ENCODE data around the gene THADA. TPM values are rescaled to one million over a fixed set of nuclear protein-coding genes. Genes with fewer than 3 reads are reported as not detected.

THADA gene
- total RNA-seq, 1 donor from 2014 or later: 40.4 TPM

DNA sequence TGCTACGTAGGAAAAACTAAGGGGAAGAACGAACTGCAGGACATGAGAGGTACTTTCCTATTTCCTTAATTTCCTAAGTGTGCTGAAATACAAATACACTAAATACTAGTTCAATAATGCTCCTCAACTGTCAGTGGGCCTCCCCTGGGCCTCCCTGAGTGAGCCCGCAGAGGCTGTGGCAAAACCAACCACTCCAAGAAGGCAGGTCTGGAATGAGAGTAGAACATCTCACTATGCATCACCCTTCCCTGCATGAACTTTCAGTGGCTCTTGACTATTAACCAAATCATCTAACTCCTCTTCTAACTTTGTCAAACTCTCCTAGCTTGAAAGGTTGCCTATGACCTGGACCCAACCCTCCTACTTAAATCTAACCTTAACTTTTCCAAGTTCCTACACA lies 84.6 kb downstream of the THADA start:
- intact Hi-C loops (cut with micrococcal nuclease): no loop called here

DNA sequence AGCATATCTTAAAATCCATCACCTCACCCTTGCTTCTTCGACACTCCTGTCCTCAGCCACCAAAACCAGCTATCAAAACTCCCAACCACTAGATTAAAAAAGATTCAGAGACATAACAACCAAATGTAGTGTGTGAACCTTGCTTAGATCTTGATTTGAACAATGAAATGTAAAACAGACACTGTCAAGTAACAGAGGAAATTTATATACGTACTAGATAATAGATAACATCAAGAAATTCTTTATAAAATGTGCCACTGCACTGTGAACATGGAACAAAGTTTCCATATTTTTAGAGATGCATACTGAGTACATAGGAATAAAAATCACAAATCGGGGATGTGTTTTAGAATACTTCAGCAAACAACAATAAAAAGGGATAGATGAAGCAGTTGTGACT lies 86.0 kb downstream of the THADA start:
- intact Hi-C loops (cut with micrococcal nuclease): no loop called here

DNA sequence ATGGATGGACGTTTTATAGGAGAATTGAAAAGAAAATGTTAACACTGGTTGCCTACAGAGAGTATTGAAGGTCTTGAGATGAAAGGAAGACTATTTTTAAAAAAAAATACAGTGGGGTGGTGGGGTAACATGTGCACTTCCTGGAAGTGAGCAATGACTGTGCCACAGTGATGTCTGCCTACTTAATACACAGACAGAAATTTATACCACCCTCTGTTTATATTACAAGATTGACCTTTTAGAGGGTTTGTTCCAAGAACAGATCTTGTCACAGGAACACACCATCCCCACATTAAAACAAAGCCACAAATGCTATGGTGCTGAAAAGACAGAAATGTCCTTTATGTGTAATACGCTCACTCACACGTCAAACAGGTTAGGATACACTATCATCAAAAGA lies 87.6 kb downstream of the THADA start:
- intact Hi-C loops (cut with micrococcal nuclease): no loop called here

DNA sequence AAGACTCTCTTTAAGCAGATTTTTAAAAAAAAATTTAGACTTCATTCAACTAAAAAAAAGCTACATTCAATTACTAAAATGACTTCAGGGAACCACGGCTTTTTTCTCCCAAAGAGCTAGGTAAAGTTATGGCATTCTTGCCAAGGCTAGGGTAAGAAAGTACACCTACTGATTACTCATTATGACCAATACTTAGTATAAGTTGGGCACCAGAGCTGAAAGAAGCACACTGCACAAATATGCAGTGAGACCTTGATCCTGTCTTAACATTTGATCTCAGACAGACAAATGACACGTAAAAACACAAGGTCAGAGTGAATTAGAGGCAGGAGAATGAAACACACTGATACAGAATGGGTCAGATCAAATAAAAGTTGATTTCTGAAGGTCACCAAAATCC lies 88.7 kb downstream of the THADA start:
- intact Hi-C loops (cut with micrococcal nuclease): no loop called here

DNA sequence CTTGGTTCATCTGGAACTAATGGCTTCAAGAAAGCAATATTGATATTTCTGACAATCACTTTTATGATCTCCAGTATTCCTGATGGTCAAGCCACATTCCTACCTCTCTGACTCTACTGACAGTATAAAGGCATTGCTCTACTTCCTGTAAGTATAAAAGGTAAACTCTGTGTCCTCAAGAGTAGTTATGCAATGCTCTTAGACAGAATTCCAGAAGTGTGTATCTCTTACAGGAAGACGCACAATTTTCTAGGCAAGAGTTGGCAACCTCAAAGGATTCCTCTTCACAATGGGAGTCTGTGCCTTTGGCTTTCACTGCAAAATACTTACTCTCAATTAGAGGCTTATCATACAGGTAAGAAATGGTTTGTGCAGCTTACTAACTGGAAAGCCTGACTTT lies 100.1 kb downstream of the THADA start:
- intact Hi-C loops (cut with micrococcal nuclease): no loop called here

DNA sequence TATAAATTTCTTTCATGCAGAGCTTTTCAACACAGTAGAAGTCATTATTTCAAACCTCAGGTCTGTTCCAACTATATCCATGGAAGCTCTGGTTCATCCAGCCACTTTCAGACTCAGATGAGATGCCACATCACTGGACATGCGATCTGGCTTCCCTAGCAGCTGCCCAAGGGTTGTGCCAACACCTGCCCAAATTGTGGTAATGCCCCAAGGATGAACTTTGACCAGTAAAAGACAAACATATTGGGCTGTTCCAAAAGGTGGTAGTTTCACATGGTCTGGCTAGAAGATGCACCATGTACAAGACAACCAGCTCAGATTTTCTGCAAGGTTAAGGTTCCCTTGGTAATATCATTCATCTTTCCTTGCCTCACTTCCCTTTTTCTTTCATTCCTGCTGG lies 101.9 kb downstream of the THADA start:
- intact Hi-C loops (cut with micrococcal nuclease): no loop called here

DNA sequence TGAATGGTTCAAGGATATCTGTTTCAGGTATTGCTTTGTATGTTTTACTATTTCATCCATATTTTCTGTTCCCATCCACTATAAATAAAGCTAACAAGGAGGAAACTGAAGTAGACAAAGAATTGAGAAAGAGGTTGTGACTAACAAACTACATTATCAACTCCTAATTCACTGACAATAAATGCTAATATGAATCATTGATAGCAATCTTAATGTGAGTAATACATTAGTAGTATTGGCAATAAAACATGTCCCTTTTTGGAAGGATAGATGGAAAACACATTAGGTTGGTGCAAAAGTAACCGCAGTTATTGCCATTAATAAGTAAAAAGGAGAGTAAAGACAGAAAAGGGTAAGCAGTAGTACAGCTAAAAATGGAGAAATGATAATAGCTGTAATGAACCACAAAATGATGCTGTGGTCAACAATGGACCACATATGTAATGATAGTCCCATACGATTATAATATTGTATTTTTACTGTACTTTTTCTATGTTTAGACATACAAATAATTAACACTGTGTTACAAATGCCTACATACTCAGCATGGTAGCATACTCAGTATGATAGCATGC lies 104.7 kb downstream of the THADA start:
- intact Hi-C loops (cut with micrococcal nuclease): no loop called here

DNA sequence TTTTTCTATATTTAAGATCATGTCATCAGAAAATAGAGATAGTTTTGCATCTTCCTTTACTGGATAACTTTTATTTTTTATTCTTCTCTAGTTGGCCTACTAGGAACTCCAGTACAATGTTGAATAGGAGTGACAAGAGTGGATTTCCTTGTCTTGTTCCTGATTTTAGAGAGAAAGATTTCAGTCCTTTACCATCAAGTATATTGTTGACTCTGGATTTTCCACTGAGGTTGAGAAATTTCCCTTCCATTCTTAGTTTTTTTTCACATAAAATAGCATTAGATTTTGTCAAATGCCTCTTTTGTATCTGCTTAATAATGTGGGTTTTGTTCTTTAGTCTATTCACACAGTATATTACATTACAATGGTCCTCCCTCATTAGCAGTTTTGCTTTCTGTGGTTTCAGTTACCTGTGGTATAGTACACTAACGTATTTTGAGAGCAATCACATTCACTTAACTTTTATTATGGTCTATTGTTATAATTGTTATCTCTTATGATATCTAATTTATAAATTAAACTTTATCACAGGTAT lies 105.5 kb downstream of the THADA start:
- intact Hi-C loops (cut with micrococcal nuclease): no loop called here

DNA sequence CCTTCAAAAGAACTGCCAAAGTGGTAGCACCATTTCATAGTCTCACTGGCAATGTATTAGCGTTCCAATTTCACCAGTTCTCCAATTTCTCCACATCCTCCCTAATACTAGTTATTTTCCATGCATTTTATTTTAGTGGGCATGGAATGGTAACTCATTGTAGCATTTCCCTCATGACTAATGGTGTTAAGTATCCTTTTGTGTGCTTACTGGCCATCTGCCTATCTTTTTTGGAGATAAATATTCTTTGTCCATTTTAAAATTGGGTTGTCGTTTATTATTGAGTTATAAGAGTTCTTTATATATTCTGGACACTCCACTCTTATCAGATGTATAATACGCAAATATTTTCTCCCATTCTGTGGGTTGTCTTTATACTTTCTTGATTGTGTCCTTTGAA lies 107.1 kb downstream of the THADA start:
- intact Hi-C loops (cut with micrococcal nuclease): no loop called here

DNA sequence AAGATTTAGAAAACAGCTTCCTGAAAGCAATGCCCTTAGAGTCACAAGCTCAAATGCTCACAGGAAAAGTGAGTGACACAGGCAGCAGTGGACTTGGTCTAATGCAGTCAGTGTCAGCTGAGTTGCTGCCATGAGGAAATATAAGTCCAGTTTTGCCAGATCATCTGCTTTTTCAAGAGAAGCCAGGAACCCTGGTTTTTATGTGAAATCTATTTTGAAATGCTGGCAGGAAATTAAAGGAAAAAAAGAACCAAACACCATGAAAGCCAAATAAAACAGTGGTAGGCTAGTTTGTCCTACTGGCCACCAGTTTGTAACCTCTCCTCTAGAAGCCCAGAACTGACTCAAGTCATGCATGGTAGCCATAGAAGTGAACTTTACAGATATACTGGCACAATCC lies 109.2 kb downstream of the THADA start:
- intact Hi-C loops (cut with micrococcal nuclease): no loop called here

DNA sequence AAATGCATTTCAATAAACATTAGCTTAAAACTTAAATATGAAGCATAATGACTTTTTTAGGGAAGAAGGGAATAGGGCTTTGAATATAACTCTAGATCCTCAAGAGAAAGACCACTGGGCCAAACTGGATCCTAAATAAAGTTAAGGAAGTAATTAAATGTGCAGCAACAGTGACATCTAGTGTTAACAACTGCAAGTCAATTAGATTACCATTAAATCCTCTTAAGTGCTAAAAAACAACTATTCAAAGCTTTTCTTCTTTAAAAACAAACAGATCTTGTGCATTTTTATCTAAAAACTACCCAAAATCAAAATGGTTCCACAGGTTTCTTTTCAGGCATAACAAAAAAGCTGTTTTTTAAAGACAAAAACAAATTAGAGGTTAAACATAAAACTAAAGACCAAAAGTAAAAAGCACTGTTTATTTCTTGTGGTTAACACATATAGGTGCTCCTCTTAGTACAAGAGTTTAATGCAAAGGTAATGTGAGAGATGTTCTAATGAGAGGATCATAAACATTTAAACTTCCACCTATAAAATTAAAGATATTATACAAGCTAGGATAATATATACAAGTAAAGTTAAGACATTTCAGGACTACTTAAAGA lies 111.4 kb downstream of the THADA start:
- intact Hi-C loops (cut with micrococcal nuclease): loop anchor here (1.0 to 5.0 kb wide), 10 partner anchors 58 to 655 kb away; no protein-coding TSS in a partner anchor

DNA sequence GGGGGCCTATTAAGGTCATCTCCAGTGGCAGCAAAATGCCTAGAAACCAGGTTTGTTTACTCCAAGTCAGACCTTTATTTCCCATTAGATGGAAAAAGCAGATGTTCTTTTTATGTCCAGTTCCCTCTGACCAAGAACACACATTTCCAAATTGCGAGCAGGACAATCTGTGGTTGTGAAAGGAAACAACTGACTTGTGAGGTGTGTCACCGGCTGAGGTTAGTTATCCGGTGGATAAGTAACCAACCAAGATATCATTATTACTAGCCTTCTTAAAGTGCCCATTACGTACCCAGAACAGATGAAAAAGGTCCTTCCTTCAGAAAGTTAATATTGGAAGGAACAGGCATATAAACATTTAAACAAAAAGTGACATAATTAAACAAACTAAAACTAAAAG lies 112.9 kb downstream of the THADA start:
- intact Hi-C loops (cut with micrococcal nuclease): loop anchor here (5.0 kb wide), 2 partner anchors 191 to 461 kb away; no protein-coding TSS in a partner anchor

DNA sequence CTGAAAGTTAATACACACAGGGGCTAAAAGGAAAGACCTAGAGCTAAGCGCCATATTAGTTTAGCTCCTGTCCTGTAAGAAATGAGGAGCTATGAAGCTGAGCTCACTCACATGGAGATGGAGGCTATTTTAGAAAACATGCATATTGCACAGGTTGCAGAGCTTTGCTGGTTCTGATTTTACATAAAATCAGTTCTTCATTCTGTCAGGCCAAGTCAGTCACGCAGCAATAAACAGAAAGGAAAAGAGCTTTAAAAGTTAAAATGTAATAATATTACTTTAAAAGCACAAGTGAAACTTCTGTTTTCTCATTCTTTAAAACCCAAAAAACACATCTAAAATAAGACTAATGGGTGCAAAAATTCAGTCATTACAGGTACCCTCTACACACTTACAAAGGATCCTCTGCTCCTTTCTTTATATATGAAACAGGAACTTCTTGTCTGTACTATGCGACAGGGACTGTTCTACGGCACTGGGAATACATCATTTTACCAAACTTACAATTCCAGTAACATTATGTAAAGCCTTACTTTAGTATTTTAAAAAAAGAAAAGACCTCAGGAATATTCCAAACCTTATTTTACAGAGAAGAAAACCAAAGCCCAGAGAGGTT lies 113.8 kb downstream of the THADA start:
- intact Hi-C loops (cut with micrococcal nuclease): loop anchor here (5.0 kb wide), 2 partner anchors 190 to 460 kb away; no protein-coding TSS in a partner anchor

DNA sequence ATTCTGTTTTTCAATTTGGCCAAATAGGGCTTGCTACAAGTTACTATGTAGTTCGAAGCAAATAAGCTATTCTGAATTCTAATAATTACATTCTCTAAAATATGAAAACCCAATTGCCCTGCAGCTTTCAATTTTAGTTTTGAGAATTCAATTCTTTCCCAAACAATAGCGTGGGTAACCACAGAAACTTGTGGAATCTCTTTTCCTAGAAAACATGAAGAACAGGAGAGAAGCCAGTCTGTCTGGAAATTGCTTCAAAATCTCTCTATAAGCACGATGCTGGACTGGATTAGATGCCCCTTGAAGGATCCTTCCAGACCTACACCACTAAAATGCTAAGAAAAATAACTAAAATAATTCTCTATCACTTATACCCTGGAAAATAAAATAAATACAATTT lies 115.0 kb downstream of the THADA start:
- intact Hi-C loops (cut with micrococcal nuclease): loop anchor here (5.0 kb wide), 2 partner anchors 189 to 459 kb away; no protein-coding TSS in a partner anchor

DNA sequence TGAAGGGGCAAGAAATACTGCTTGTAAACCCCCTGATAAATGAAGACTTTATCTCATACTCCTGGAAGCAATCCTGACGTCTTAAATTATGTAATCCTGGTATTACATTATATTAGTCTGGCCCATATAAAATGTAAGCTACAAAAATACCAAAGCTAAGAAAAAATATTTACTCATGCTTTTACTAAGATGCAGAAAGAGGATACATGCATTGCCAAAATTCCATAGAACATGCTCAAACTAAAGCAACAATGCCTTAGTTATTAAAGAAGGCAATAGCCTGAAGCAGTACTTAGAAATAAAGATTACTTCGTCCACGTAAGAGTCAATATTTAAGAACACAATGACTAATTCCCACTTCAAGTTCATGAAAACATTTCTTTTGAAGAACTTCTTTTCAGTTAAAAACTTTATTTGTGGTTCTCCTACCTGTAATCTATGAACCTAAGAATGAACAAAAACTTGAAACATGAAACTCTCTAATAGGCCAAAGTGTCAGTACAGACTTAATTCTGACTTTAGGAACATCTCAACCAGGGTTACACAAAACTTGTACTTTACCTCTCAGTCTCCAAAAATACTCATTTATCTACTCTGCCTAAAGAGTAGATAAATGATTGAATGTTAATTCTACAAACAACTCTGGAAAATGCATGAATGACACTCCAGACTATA lies 117.3 kb downstream of the THADA start:
- intact Hi-C loops (cut with micrococcal nuclease): no loop called here

DNA sequence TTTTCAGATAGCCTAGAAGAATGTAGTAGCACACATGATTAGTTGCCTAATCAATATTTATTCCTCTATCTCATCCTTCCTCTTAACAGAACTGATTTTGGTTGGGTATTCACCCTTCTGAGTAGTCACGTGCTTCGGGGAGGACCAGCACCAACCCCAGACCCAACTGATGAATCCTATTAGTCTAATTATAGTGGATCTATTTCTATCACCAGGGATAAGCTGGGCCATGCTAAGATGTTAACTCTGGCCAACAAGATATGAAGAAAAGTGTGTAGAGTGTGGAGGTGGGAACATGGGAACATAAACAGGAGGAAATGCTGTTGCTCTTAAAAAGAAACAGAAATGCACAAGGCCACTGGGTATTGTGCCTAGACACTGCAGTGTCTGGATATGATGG lies 119.9 kb downstream of the THADA start:
- intact Hi-C loops (cut with micrococcal nuclease): no loop called here

DNA sequence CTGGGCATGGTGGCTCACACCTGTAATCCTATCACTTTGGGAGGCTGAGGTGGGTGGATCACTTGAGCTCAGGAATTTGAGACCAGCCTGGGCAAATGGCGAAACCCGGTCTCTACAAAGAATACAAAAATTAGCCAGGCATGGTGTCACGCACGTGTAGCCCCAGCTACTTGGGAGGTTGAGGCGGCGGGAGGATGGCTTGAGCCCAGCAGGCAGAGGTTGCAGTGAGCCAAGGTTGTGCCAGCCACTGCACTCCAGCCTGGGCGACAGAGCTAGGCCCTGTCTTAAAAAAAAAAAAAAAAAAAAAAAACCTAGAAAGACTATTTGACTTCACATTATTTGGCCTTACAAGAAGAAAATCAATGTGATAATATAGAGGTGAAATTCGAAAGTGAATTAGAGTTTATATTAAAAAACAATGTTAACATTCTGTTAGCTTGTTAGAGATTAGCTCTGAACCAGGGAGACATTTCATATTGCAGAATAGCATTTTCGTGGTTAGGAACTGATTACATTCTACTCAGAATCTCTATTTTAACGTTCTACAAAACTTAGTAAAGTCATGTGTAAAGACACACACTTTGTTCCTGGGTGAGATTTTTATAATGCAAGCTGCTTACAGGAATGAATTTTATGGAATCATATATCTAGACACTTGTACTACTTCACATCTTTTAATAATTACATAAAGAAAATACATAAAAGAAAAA lies 120.5 kb downstream of the THADA start:
- intact Hi-C loops (cut with micrococcal nuclease): no loop called here

DNA sequence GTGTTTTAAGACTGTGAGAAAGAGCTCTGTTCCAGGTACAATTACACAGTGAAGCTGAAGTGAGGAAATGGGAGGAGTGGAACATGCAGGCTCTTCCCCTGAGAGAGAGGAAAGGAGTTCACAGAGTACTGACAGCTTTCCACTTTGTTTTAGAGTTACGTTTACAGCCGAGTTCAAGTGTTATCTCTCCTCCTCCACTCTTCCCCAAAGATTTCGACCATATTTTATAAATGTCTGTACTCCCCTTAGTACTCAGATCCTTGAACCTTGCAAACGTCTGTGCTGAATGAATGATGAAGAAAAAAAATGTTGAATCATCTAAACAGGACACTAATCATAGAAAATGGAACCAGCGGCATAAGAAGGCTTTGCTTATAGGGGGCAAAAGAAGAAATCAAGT lies 121.6 kb downstream of the THADA start:
- intact Hi-C loops (cut with micrococcal nuclease): no loop called here

DNA sequence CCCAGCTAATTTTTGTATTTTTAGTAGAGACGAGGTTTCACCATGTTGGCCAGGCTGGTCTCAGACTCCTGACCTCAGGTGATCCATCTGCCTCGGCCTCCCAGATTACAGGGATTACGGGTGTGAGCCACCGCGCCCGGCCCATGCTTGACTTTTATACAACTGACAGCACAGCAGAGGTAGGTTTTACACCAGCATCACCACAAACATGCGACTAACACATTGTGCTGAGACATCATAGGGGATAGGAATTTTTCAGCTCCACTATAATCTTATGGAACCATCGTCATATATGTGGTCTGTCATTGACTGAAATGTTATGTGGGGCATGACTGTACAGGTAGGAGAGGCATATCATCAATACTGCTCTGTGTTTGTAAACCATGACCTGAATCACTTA lies 122.1 kb downstream of the THADA start:
- intact Hi-C loops (cut with micrococcal nuclease): no loop called here

DNA sequence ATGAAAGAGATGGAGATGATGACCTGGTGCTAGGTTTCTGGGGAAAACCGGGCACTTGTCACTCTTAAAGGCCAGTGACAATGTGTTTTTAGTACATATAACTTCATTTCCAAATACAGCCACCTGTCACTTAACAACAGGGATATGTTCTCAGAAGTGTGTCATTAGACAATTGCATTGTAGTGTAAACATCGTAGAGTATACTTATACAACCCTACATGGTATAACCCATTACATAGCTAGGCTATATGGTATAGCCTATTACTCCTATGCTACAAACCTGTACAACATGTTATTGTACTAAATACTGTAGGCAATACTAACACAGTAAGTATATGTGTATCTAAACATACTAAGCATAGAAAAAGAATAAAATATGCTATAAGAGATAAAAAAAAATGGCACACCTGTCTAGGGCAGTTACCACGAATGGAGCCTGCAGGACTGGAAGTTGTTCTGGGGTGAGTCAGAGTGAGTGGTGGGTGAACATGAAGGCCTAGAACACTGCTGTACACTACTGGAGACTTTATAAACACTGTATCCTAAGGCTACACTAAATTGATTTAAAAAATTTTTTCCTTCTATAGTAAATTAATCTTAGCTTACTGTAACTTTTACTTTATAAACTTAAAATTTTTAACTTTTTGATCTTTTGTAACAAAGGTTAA lies 123.2 kb downstream of the THADA start:
- intact Hi-C loops (cut with micrococcal nuclease): no loop called here

DNA sequence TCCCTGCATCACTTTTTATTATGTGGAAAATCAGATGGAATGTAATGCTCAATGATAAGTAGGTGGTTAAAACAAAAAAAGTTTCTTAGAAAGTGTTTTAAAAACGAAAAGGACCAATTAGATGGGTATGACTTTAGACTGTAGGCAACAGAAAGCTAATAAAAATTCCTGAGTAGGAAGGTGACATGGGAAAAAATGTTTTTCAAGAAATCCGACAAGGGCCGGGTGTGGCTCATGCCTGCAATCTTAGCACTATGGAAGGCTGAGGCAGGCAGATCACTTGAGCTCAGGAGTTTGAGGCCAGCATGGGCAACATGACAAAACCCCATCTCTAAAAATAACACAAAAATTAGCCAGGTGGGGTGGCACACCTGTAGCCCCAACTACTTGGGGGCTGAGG lies 126.1 kb downstream of the THADA start:
- intact Hi-C loops (cut with micrococcal nuclease): no loop called here
